ENCODE results near the gene NMNAT1.
"Not testable (repeated sequence)": the region's sequence is repeated elsewhere in the genome, so short reads cannot be mapped to it uniquely, and the experiment has no call there.

NMNAT1 gene

GRCh38 chr1:9990944-9991343 is 47.7 kb downstream of the NMNAT1 start:
- DNase-seq (ENCODE audit: low read depth) = no peak
- TF ChIP-seq CTCF (IDR thresholded peaks at IDR 0.05; ENCODE audit: low read depth, low read length, missing control alignments) = no peak
- H3K4me3 ChIP-seq (ENCODE audit: low read depth, low read length) = no peak overlapping the region

- TF ChIP-seq CTCF (IDR thresholded peaks at IDR 0.05; ENCODE audit: low read depth, low read length, missing control alignments) = no peak
- no peak for DNase-seq (ENCODE audit: low read depth)
- no peak overlapping the region for H3K4me3 ChIP-seq (ENCODE audit: low read depth, low read length)
Observed at GRCh38 chr1:9992910-9993309, 49.6 kb downstream of the NMNAT1 start.

GRCh38 chr1:9993561-9994075 is 50.3 kb downstream of the NMNAT1 start:
- no peak for TF ChIP-seq CTCF (IDR thresholded peaks at IDR 0.05; ENCODE audit: low read depth, low read length, missing control alignments)
- H3K4me3 ChIP-seq (ENCODE audit: low read depth, low read length) = no peak overlapping the region
- DNase-seq (ENCODE audit: low read depth) = no peak

- DNase-seq (ENCODE audit: low read depth) = no peak
- H3K4me3 ChIP-seq (ENCODE audit: low read depth, low read length) = peak within 1 kb of the TSS; percentile 33
- no peak for TF ChIP-seq CTCF (IDR thresholded peaks at IDR 0.05; ENCODE audit: low read depth, low read length, missing control alignments)
Observed at GRCh38 chr1:9996624-9997582, 53.6 kb downstream of the NMNAT1 start, which contains the start of gene RBP7. RBP7 (plus strand) TSS chr1:9997228; CDS start chr1:9997259, 31 bp downstream.

- no peak for DNase-seq (ENCODE audit: low read depth)
- no peak for TF ChIP-seq CTCF (IDR thresholded peaks at IDR 0.05; ENCODE audit: low read depth, low read length, missing control alignments)
Observed at GRCh38 chr1:10001016-10001665, 57.9 kb downstream of the NMNAT1 start.

GRCh38 chr1:10005248-10005647 is 62.0 kb downstream of the NMNAT1 start:
- H3K4me3 ChIP-seq (ENCODE audit: low read depth, low read length); DNase-seq (ENCODE audit: low read depth): not testable (repeated sequence)

More at GRCh38 chr1:10001016-10001665, 57.9 kb downstream of the NMNAT1 start:
- no peak overlapping the region for H3K4me3 ChIP-seq (ENCODE audit: low read depth, low read length)

GRCh38 chr1:10007169-10007568 is 63.9 kb downstream of the NMNAT1 start:
- H3K4me3 ChIP-seq (ENCODE audit: low read depth, low read length) = no peak overlapping the region
- no peak for TF ChIP-seq CTCF (IDR thresholded peaks at IDR 0.05; ENCODE audit: low read depth, low read length, missing control alignments)
- DNase-seq (ENCODE audit: low read depth) = no peak

Measured in GM12864 (cell line).